IgD-negative memory B cell (primary cell): ENCODE results near the gene SEC63. TPM values are rescaled to one million over a fixed set of nuclear protein-coding genes. Genes with fewer than 3 reads are reported as not detected.
"Not testable (repeated sequence)": the region's sequence is repeated elsewhere in the genome, so short reads cannot be mapped to it uniquely, and the experiment has no call there.

Source experiments
- H3K27ac Mint-ChIP-seq, 3 donors: one replicate each; pipeline ENCODE4 v1.8.0; 2020 to 2022; ENCODE audit warnings: mild to moderate bottlenecking in 3 of 3, mixed read lengths in 3 of 3, moderate library complexity in 1 of 3
- H3K27me3 Mint-ChIP-seq: one replicate; pipeline ENCODE4 v1.8.0; 2021; ENCODE audit warnings: mixed read lengths
- H3K36me3 Mint-ChIP-seq: one replicate; pipeline ENCODE4 v1.8.0; 2020; ENCODE audit warnings: mild to moderate bottlenecking, mixed read lengths
- H3K4me1 Mint-ChIP-seq, 3 donors: one replicate each; pipeline ENCODE4 v1.8.0; 2020 to 2022; ENCODE audit warnings: mixed read lengths in 3 of 3, mild to moderate bottlenecking in 1 of 3
- H3K4me3 Mint-ChIP-seq, 4 donors: one replicate each; pipeline ENCODE4 v1.8.0; 2020 to 2022; ENCODE audit warnings: mild to moderate bottlenecking in 4 of 4, mixed read lengths in 4 of 4, moderate library complexity in 3 of 4
- H3K9me3 Mint-ChIP-seq, 3 donors: one replicate each; pipeline ENCODE4 v1.8.0; 2020 to 2021; ENCODE audit warnings: mixed read lengths in 3 of 3, mild to moderate bottlenecking in 1 of 3
- polyA plus RNA-seq: library from polyadenylated mRNA; unstranded; fragments of 300-500 nt; fragmentation: Illumina TruSeq; gene quantifications from one replicate; pipeline ENCODE4 v1.2.3, GENCODE V29; 2021

The SEC63 gene, protein sequence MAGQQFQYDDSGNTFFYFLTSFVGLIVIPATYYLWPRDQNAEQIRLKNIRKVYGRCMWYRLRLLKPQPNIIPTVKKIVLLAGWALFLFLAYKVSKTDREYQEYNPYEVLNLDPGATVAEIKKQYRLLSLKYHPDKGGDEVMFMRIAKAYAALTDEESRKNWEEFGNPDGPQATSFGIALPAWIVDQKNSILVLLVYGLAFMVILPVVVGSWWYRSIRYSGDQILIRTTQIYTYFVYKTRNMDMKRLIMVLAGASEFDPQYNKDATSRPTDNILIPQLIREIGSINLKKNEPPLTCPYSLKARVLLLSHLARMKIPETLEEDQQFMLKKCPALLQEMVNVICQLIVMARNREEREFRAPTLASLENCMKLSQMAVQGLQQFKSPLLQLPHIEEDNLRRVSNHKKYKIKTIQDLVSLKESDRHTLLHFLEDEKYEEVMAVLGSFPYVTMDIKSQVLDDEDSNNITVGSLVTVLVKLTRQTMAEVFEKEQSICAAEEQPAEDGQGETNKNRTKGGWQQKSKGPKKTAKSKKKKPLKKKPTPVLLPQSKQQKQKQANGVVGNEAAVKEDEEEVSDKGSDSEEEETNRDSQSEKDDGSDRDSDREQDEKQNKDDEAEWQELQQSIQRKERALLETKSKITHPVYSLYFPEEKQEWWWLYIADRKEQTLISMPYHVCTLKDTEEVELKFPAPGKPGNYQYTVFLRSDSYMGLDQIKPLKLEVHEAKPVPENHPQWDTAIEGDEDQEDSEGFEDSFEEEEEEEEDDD
- polyA plus RNA-seq: 41.3 TPM

DNA sequence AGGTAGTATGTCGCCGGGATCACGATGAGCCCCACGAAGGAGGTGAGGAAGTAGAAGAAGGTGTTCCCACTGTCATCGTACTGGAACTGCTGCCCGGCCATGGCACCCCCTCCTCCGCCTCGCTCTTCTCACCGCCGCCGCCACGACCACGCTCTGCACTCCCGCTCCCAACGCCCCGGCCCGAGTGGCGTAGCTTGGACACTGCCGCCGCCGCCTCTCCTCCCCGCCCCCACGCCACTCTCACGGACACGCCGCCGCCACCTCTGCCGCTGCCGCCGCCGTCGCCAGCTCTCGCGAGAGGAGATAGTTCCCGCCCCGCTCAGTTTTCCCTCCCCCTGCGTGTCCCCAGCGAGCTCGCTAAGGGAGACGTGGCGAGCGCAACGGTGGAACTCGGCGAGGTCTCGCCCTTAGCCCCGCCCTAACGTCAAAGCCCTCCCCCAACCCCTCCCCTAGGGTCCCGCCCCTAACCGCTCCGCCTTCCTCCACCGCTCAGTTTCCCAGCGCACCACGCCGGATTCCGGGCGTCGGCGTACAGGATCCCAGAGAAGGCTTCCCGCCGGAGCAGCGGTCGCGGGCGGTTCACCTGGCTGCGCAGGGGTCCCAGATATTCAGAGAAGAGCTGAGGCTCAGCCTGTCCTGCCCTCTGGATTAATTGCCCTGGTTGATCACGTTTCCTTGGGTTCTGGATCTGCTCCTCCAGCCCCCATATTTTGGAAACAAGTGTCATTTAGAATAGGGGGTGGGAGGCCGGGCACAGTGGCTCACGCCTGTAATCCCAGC is at the start of gene SEC63:
Gene SEC63, minus strand, starts transcription at position 300 of the 780 bp plus-strand sequence. Its CDS starts 199 bp downstream, at position 101.
- Mint-ChIP-seq H3K27ac (peak within 1 kb of the TSS; percentile 84 to 94 (median 91)), H3K36me3 (no peaks in the 10 kb centered on the region), H3K4me1 (peaks cover 14 to 23% (median 19%) of the 10 kb centered on the region in 3 donors), H3K4me3 (peak within 1 kb of the TSS; percentile 97 to 100 (median 98)), H3K27me3 (no peaks in the 10 kb centered on the region), H3K9me3 (no peaks in the 10 kb centered on the region)

DNA sequence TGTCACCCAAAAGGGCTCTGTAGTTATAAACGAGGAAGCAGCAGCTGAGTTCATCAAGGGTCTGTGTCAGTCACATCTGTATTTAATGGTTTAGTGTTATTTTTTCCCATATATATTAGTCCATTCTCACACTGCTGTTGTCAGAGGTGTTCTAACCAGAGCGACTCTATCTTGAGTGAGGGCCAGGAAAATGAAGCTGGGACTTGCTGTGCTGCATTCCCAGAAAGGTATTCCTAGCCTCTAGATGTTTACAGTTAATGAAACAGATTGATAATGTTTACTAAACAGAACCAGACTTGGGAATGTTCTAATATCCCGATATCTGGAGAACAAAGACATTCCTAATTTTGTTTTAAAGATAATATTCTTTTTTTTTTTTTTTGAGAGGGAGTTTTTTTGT is 48.0 kb upstream of the SEC63 start:
- peaks cover 0 to 5% (median 4%) of the 10 kb centered on the region in 3 donors for H3K4me1 Mint-ChIP-seq
- H3K27ac Mint-ChIP-seq: no peak overlapping the region
- no peak overlapping the region for H3K4me3 Mint-ChIP-seq
- H3K9me3 Mint-ChIP-seq: peaks cover 0 to 12% (median 8%) of the 10 kb centered on the region in 3 donors
- H3K36me3 Mint-ChIP-seq: peaks cover 7% of the 10 kb centered on the region
- H3K27me3 Mint-ChIP-seq: no peaks in the 10 kb centered on the region

DNA sequence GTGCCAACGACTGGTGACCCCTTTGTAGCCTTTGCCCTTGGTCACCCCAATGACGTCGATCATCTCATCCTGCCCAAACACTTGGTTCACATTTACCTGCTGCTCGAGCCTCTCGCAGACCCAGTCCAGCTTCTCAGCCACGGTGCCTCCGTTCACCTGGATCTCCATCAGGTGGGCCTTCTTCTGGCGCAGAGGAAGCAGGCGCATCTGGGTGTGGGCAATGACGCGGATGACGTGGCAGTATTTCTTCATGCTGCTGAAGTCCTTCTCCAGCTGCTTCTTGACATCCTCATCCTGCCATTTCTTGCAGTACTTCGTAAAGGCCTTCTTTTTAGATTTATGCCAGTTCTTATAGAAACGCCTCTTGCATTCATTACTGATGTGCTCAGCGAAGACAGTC is 46.9 kb upstream of the SEC63 start:
- Mint-ChIP-seq H3K27me3 (no peaks in the 10 kb centered on the region), H3K27ac (no peak overlapping the region), H3K9me3 (peaks cover 0 to 10% (median 8%) of the 10 kb centered on the region in 3 donors), H3K36me3 (peaks cover 7% of the 10 kb centered on the region), H3K4me3 (no peak overlapping the region), H3K4me1 (peaks cover 0 to 5% (median 4%) of the 10 kb centered on the region in 3 donors)

DNA sequence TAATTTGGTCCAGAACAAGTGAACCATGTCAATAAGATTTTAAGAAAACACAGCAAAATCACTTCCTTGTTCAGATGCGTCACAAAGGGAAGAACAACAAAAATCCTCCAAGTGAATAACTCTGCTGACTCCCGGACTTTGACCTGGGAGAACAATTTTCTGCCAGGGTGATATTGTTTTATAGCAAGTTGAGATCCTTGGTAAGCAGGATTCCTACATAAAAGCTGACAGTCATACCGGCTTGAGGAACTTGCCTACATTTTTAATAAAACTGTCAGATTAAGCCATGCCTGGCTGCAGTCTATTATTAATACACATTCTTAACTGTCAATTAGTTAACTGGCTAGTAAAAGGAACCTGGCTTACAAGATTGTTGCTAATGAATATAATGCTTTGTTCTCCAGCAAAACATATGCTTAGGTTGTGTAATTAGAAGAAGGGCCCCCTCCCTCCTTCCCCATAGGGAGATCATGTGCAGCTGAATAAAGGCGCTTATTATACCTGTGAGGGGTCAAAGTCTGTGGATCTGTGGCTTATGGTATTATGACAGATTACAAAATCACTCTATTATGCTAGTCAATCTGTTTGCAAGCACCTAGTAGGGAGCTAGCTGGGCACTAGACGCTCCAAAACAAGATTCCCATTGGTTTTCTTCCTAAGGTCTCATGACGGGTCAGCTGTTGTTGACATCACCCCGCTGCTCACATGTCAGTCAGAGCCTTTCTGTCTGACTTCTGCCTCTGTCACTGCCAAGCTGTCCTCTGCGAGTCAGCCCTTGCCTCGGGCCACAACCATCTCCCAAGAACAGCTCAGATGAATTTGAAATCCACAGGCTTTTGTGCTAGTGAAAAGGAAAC is 44.6 kb upstream of the SEC63 start:
- Mint-ChIP-seq H3K4me1 (peaks cover 0 to 5% (median 4%) of the 10 kb centered on the region in 3 donors), H3K36me3 (peaks cover 5% of the 10 kb centered on the region), H3K27me3 (no peaks in the 10 kb centered on the region), H3K27ac (no peak overlapping the region), H3K4me3 (no peak overlapping the region), H3K9me3 (peaks cover 0 to 4% (median 0%) of the 10 kb centered on the region in 3 donors)

DNA sequence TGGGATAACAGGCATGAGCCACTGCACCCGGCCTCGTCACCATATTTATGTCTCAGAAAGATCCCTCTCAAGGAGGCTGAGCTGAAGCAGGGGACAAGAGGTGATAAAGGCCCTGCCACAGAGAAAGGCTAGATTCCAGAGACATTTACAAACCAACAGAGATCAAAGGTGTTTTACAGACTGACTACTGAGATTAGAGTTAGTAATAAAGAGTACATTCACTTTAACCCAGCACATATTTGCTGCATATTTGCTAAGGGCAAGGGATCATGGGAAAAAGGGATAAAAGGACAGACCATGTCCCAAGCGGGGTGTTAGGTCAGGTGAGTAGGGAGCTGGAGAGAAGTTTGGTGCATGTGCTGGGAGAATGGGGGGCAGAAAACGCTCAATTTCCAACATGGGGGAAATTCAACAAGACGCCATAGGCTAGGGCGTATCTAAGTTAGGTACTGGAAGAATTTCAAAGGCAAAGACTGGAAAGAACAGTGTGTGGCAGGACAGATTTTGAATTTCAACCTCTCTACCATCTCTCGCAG is 43.8 kb upstream of the SEC63 start:
- Mint-ChIP-seq H3K9me3 (peaks cover 0 to 4% (median 0%) of the 10 kb centered on the region in 3 donors), H3K36me3 (peaks cover 2% of the 10 kb centered on the region), H3K27me3 (no peaks in the 10 kb centered on the region), H3K27ac (no peak overlapping the region), H3K4me3 (no peak overlapping the region), H3K4me1 (peaks cover 0 to 5% (median 2%) of the 10 kb centered on the region in 3 donors)

DNA sequence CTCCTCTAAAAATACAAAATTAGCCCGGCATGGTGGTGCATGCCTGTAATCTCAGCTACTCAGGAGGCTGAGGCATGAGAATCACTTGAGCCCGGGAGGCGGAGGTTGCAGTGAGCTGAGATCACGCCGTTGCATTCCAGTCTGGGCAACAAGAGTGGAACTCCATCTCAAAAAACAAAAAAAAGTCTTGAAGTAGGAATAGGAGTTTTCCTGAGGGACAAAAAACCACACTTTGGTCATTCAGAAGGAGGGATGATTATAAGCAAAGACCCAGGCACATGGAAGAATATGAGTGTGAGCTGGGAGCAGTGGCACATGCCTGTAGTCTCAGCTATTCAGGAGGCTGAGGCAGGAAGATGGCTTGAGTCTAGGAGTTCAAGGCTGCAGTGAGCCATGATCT is 42.3 kb upstream of the SEC63 start:
- H3K9me3 Mint-ChIP-seq, H3K4me3 Mint-ChIP-seq: not testable (repeated sequence)

DNA sequence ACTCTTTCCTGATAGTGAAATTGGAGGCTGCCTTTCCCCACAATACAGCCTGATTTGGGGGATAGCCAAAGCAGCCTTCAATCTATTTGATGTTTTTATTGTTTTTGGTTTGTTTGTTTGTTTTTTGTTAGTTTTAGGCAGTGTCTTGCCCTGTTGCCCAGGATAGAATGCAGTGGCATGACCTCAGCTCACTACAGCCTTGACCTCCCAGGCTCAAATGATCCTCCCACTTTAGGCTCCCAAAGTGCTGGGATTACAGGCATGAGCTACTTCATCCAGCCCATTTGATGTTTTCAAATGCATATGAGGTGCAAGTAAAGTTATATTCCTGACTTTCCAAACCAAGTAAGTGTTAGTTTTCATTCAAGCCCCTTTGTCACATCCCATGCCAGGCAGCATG is 41.3 kb upstream of the SEC63 start:
- peaks cover 0 to 2% (median 0%) of the 10 kb centered on the region in 3 donors for H3K9me3 Mint-ChIP-seq
- peaks cover 0 to 5% (median 2%) of the 10 kb centered on the region in 3 donors for H3K4me1 Mint-ChIP-seq
- no peak overlapping the region for H3K27ac Mint-ChIP-seq
- no peak overlapping the region for H3K4me3 Mint-ChIP-seq
- H3K36me3 Mint-ChIP-seq: peaks cover 2% of the 10 kb centered on the region
- H3K27me3 Mint-ChIP-seq: no peaks in the 10 kb centered on the region

More for the DNA sequence above, 42.3 kb upstream of the SEC63 start:
- not testable (repeated sequence) for H3K4me1 Mint-ChIP-seq, H3K27ac Mint-ChIP-seq, H3K36me3 Mint-ChIP-seq, H3K27me3 Mint-ChIP-seq

DNA sequence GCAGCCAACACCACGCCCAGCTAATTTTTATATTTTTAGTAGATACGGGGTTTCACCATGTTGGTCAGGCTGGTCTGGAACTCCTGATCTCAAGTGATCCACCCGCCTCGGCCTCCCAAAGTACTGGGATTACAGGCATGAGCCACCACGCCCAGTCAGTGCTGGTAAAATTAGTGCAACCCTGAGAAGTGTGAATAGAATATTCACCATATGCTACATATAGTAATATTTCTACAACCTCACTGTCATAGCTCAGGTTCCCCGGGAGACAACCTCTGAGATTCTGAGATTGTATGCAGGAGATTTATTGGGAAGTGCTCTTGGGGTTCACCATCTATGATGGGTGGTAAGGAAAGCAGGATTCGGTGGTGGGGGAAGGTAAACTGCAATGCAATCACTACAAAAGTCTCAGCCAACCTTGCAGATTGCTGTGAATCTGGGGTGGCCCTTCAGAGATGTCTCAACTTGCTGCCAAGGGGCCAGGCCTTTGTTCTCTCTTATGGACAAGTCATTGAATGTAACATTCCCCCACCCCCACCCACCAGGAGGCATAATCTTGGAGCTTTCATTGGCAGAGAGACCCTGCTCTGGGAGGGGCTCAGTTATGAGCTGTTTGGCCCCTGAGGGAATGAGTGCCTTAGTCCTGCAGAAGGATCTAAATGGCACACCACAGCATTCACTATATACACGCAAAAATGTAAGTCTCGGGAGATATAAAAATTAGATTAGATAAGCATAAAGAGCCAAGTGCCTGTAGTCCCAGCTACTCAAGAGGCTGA is 34.0 kb upstream of the SEC63 start:
- Mint-ChIP-seq H3K27ac (no peak overlapping the region), H3K4me3 (peak overlapping the region in 1 of 4 donors; percentile 0), H3K9me3 (no peaks in the 10 kb centered on the region), H3K27me3 (peaks cover 2% of the 10 kb centered on the region), H3K4me1 (peaks cover 0 to 7% (median 5%) of the 10 kb centered on the region in 3 donors), H3K36me3 (no peaks in the 10 kb centered on the region)

DNA sequence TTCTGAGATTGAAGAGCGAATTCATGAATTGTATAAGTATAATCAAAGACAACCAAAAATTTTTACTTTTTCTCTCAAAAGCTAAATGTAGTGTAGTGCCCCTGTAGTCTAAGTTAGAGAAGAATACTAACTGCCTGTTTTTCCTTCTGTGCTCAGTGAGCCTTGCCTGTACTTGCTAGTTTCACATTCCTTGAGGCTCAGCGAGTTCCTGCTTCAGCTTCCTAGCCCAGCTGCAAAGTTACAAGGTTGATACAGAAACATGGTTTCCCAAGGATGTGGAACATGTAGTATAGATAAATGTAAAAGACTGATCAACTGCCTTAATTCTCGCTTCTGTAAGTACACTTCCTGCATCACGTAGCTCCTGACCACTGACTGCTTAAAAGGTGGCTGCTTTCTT is 33.1 kb upstream of the SEC63 start:
- Mint-ChIP-seq H3K4me3 (peak overlapping the region in 1 of 4 donors; percentile 10), H3K36me3 (no peaks in the 10 kb centered on the region), H3K27me3 (peaks cover 2% of the 10 kb centered on the region), H3K4me1 (peaks cover 0 to 7% (median 5%) of the 10 kb centered on the region in 3 donors), H3K9me3 (no peaks in the 10 kb centered on the region), H3K27ac (no peak overlapping the region)

DNA sequence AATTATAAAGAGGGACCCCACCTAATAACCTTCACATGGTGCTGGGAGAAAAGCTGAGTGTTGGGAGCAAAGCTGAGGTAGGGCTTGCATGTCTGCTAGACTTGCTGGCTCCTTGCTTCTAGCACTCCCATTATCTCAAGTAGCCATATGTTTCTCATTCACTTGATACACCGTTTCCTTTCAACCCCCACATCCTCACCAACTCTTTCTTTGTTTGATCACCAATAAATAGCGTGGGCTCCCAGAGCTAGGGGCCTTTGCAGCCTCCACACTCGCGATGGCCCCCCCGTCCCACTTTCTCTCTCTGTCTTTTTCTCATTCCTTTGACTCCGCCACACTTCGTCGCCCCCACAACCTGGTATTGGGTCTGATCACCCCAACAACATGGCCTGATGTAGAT is 32.6 kb upstream of the SEC63 start:
- not testable (repeated sequence) for H3K9me3 Mint-ChIP-seq, H3K27me3 Mint-ChIP-seq, H3K27ac Mint-ChIP-seq, H3K4me3 Mint-ChIP-seq, H3K36me3 Mint-ChIP-seq, H3K4me1 Mint-ChIP-seq

DNA sequence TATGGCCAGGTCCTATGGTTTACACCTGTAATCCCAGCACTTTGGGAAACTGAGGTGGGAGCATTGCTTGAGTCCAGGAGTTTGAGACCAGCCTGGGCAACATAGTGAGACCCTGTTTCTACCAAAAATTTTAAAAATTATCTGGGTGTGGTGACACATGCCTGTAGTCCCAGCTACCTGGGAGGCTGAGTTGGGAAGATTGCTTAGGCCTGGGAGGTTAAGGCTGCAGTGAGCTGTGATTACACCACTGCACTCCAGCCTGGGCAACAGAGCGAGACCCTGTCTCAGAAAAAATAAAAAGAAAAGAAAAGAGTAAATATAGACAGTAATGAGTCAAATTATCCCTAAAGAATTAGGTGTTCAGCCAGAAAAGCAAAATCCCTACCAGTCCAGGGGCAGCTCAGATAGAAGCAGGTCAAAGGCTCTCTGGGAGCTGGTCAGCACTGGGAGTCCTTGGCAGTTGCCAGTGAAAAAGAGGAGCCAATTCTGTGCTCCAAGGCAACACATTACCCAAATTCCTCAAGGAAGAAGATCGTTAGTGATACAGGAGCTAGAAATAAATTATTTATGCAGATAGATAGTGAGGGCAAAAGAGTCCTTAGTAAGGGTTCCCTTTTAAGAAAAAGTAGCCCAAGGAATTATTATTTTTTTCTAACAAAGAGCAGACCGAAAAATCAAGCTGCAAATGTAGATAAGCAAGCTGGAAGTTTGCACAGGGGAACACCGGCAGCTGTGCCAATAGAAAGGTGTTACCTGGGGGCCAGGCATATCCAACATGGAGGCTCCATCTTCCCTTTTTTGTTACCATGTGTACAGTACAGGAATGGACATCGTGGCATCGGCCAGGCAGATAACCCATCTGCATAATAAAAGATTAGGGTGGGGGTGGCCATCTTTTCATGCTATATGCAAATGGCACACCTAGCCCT is 31.4 kb upstream of the SEC63 start:
- peaks cover 2% of the 10 kb centered on the region for H3K27me3 Mint-ChIP-seq
- H3K4me1 Mint-ChIP-seq: peaks cover 0 to 7% (median 5%) of the 10 kb centered on the region in 3 donors
- H3K27ac Mint-ChIP-seq: no peak overlapping the region
- H3K4me3 Mint-ChIP-seq: no peak overlapping the region
- peaks cover 1% of the 10 kb centered on the region for H3K36me3 Mint-ChIP-seq
- no peaks in the 10 kb centered on the region for H3K9me3 Mint-ChIP-seq

DNA sequence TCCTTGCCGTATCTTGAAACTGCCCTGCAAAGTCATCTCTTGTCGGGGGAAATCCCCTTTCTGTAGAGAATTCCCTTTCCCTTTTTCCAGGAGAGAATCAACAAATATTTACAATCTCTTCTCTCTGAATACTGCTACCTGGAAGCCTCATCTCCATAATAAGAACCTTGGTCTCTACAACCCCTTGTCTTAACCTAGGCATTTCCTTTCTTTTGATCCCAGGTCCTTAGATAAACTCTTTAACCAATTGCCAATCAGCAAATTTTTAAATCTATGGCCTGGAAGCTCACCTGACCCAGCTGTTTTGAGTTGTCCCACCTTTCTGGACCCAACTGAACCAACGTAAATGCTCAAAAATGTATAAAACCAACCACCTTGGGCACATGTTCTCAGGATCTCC is 30.6 kb upstream of the SEC63 start:
- Mint-ChIP-seq H3K4me3 (no peak overlapping the region), H3K36me3 (peaks cover 1% of the 10 kb centered on the region), H3K27me3 (peaks cover under 1% of the 10 kb centered on the region), H3K27ac (no peak overlapping the region), H3K4me1 (peaks cover 0 to 7% (median 5%) of the 10 kb centered on the region in 3 donors), H3K9me3 (no peaks in the 10 kb centered on the region)
